ENCODE results near the gene KIAA0513. TPM values are rescaled to one million over a fixed set of nuclear protein-coding genes. Genes with fewer than 3 reads are reported as not detected.

Gene KIAA0513
- total RNA-seq, 1 donor from 2014 or later, result 12.5 TPM

DNA sequence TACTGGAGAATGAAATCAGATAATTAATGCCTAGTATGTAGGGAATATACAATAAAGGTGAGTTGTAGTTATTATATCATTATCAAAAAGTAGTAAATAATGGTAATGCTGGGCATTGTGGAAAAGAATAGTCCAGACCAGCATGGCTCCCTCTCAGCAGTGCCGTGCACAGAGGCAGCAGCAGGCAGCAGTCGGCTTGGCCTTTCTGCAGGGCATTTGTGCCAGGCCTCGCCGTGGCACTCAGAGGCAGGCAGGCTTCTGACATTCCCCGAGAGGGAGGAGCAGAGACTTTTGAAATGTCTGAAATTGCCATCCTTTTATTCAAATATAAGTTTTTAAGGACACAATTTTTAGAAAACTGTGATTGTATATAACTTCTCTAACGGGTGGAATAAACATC, 15.0 kb downstream of the KIAA0513 start:
- no peak for DNase-seq (ENCODE audit: low read depth)
- H3K4me3 ChIP-seq (ENCODE audit: low read depth, low read length), result no peak overlapping the region
- TF ChIP-seq, protein P1, sequence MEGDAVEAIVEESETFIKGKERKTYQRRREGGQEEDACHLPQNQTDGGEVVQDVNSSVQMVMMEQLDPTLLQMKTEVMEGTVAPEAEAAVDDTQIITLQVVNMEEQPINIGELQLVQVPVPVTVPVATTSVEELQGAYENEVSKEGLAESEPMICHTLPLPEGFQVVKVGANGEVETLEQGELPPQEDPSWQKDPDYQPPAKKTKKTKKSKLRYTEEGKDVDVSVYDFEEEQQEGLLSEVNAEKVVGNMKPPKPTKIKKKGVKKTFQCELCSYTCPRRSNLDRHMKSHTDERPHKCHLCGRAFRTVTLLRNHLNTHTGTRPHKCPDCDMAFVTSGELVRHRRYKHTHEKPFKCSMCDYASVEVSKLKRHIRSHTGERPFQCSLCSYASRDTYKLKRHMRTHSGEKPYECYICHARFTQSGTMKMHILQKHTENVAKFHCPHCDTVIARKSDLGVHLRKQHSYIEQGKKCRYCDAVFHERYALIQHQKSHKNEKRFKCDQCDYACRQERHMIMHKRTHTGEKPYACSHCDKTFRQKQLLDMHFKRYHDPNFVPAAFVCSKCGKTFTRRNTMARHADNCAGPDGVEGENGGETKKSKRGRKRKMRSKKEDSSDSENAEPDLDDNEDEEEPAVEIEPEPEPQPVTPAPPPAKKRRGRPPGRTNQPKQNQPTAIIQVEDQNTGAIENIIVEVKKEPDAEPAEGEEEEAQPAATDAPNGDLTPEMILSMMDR (conservative IDR thresholded peaks at IDR 0.05; ENCODE audit: low read depth, low read length), result no peak

DNA sequence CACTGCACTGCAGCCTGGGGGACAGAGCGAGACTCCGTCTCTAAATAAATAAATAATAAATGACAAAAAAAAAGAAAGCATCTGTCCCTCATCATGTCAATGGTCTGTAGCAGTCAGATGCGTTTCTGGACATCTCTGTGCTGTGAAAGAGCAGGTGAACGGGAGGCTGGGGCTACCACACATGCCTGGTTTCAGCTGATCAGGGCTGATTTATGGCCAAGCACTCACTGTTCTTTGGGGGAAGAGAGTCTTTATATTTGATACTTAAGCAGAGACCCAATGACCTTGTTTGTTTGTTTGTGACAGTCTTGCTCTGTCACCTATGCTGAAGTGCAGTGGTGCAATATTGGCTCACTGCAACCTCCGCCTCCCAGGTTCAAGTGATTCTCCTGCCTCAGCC, 17.5 kb downstream of the KIAA0513 start:
- no peak for DNase-seq (ENCODE audit: low read depth)
- TF ChIP-seq, protein P1 (conservative IDR thresholded peaks at IDR 0.05; ENCODE audit: low read depth, low read length), result no peak
- H3K4me3 ChIP-seq (ENCODE audit: low read depth, low read length), result no peak overlapping the region

DNA sequence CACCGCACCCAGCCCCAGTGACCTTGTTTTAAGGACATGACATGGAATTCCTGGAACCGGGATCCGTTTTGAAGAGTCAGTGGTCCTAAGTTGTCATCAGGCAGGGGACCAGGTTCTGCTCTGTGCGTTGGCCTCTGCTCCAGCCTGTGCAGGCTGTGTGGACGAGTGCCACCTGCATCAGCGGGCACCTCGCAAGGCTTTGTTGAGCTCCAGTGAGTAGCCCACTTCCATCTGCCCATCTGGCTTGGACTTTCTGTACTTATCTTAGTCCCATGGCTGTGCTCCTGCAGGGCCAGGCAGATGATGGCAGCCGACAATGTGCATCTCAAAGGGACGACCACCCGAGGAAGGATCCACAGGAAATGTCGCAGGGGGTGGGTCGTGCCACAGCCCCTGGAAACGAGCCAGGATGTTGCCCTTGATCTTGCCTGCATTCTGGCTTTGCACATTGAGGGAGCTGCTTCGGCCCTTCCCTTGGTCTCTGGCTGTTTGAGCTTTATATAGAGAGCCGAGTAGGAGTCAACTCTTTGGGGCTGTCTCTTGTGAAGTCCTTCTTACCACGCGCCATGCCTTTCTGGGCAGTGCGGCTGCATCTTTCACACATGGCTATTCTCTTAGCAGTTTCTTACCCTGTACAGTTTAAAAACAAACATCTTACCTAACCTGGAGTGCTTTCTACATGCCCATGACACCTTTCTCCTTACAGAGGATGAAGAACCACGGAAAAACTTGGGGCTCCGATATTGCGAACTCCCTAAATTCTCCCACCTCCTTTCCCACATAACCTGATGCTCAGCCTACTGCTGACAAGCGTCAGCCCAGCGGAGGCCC, 18.3 kb downstream of the KIAA0513 start:
- DNase-seq (ENCODE audit: low read depth), result no peak
- TF ChIP-seq, protein P1 (conservative IDR thresholded peaks at IDR 0.05; ENCODE audit: low read depth, low read length), result no peak
- H3K4me3 ChIP-seq (ENCODE audit: low read depth, low read length), result no peak overlapping the region

DNA sequence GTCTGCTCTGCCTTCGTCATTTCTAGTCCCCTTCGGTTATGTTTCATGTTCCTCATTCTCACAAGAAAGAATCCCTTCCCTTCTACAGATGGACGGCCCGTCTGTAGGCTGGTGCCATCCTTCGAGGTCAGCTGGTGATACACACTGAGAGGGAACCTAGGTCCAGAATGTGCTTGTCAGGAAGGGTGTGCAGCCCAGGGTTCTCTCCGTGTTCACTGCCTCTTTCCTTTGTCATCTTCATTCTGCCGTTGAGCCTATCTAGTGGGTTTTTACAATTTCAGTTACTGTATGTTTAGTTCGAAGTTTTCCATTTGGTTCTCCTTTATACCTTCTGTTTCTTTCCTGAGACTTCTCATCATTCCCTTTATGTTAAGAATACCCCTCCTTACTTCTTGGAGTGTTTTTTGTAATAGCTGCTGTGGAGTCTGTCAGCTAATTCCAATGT, 18.9 kb downstream of the KIAA0513 start:
- TF ChIP-seq, protein P1 (conservative IDR thresholded peaks at IDR 0.05; ENCODE audit: low read depth, low read length), result no peak
- no peak for DNase-seq (ENCODE audit: low read depth)
- no peak overlapping the region for H3K4me3 ChIP-seq (ENCODE audit: low read depth, low read length)

DNA sequence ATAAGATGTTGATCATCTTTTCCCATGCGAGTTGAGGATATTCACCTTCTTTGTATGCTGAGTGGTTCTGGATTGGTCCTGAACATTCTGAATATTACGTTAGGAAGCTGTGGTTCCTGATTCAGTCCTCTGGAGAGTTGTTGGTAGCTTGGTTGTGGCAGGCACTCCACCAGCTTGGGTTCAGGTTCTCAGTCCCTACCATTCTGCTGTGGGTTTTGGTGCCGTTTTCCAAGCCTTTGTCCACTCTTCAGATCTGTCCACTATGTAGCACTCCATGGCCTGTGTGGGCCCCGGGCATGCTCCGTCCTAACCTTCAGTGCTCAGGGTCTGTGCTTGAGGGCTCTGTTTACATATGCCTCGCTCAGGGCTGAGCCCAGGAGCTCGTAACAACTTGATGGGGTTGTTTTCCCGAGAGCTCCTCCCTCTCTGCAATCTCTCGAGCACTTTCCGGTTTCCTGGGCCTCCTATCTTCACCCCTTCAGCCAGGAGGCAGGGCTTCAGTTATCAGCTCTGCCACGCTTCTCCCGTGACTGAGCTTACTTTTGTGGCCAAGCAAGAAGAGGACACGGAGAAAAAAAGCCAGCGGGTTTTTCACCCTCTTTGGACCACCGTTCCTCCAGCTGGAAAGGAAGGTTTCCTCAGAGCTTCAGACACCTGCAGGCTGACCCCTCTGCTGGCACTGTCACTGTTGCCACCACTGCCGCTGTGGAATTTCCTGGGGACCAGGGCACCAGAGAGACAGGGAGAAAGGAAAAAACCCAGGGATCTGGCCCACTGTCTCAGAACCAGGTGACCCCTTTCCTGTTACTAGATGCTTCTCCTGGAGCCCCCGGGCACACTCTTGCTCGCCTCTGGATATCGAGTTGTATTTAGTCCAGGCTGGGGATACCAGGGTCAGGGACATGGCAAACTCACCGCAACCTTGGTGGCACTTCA, 19.6 kb downstream of the KIAA0513 start:
- H3K4me3 ChIP-seq (ENCODE audit: low read depth, low read length), result no peak overlapping the region
- no peak for DNase-seq (ENCODE audit: low read depth)
- TF ChIP-seq, protein P1 (conservative IDR thresholded peaks at IDR 0.05; ENCODE audit: low read depth, low read length), result no peak

DNA sequence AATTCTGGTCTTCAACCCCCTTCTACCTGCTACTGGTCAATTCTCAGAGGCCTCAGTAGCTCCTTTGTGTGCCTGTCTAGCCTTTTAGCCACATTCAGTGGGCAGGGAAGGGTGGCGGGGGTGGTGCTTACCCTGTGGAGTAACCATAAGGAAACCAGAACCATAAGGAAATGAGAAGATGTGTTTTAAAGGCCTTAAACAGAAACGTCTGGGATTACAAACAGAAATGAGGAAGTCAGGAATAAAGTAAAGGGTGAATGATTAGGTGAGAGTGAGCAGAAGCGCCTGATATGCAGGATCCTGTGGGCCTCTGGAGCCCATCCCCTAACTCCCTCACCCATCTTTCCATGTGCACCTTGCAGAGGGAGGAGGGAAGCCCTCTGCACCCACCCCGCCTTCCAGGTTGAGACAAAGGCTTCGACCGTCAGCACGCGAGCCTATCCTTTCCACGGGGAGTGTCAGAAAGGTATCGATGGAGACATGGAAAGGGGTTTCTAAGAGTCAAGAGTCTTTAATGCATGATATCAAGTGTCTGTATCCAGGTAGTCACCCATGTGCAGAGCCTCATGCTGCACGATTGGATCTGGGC, 20.4 kb downstream of the KIAA0513 start:
- no peak for DNase-seq (ENCODE audit: low read depth)
- TF ChIP-seq, protein P1 (conservative IDR thresholded peaks at IDR 0.05; ENCODE audit: low read depth, low read length), result no peak
- no peak overlapping the region for H3K4me3 ChIP-seq (ENCODE audit: low read depth, low read length)
